Measurements from ENCODE around the gene NAV1. TPM values are rescaled to one million over a fixed set of nuclear protein-coding genes. Genes with fewer than 3 reads are reported as not detected.

Gene NAV1
- total and polyA plus RNA-seq, 2 of the 8 experiments (the other 6 are each of a cell fraction or from before 2014, with no cell fraction given): 9.9 to 42.7 TPM

DNA sequence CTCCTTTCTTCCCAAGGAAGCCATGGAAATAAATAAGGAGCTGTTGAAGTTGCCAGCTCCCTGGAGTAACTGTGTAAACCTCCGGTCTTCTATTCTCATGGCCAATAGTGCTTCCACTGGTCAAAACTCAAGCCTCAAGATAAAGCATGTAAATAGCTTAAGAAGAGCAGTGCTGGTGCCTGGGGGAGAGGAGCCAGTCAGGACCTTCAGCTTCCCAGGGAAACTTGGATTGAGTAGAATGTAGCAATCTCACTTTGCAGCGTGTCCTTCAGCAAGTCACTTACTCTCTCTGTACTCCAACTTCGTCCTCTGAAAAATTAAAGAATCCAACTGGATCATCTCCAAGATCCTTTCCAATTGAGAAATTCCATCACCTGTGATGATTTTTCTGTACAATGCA lies 44.7 kb downstream of the NAV1 start:
- Histone ChIP-seq H3K36me3 (ENCODE audit: control insufficient read depth in 2 of 4, insufficient read depth in 4 of 4, low read length in 3 of 4) (no peaks in the 10 kb centered on the region), H4K8ac (ENCODE audit: extremely low read depth, insufficient read depth, low read length) (no peak overlapping the region), H3K79me1 (ENCODE audit: low read depth, low read length) (no peaks in the 10 kb centered on the region), H4K5ac (ENCODE audit: insufficient read length, low read depth, low read length) (no peak overlapping the region), H3K4me3 (ENCODE audit: extremely low read depth in 1 of 4, insufficient read depth in 2 of 4, low read depth in 3 of 4, low read length in 4 of 4) (no peak overlapping the region), H2BK20ac (ENCODE audit: low read length) (no peak overlapping the region), H2BK12ac (ENCODE audit: low read depth, low read length) (no peak overlapping the region), H2AK5ac (ENCODE audit: low read depth, low read length) (no peak overlapping the region), H4K91ac (replicated peaks; ENCODE audit: insufficient read length, low read length) (no peak overlapping the region), H3K9ac (replicated peaks in 1 of 4; ENCODE audit: extremely low read depth in 1 of 4, low read depth in 3 of 4, low read length in 3 of 4) (no peak overlapping the region), H3K79me2 (ENCODE audit: control insufficient read depth in 1 of 2, insufficient read depth in 2 of 2, low read length in 2 of 2) (no peaks in the 10 kb centered on the region), H3K23me2 (ENCODE audit: low read depth, low read length) (no peaks in the 10 kb centered on the region), H3K27me3 (replicated peaks in 1 of 4; ENCODE audit: control insufficient read depth in 3 of 4, extremely low read depth in 1 of 4, insufficient read depth in 3 of 4, low read length in 3 of 4) (no peaks in the 10 kb centered on the region; a peak in 1 of 7 replicates), H3K4ac (replicated peaks; ENCODE audit: insufficient read length, low read depth, low read length) (no peak overlapping the region), H2BK15ac (ENCODE audit: low read length) (no peak overlapping the region), H3K23ac (ENCODE audit: insufficient read length) (no peak overlapping the region), H3K56ac (replicated peaks; ENCODE audit: insufficient read length, low read depth, low read length) (no peak overlapping the region), H3K4me2 (ENCODE audit: insufficient read depth in 1 of 2, low read depth in 2 of 2, low read length in 2 of 2) (0 out of 4 replicates have a peak overlapping the region, but pooled peaks of 1 of the 2 experiments have one; percentile 15), H3K4me1 (replicated peaks in 1 of 4; ENCODE audit: control insufficient read depth in 3 of 4, insufficient read depth in 4 of 4, low read length in 3 of 4) (peaks cover 0 to 6% (median 4%) of the 10 kb centered on the region in 4 experiments; a peak in 5 of 7 replicates), H3K27ac (ENCODE audit: low read depth, low read length) (no peak overlapping the region), H3K9me3 (ENCODE audit: insufficient read depth in 2 of 2, low read depth in 1 of 2, low read length in 1 of 2) (no peaks in the 10 kb centered on the region), H3K14ac (ENCODE audit: insufficient read length) (no peak overlapping the region), H4K20me1 (replicated peaks in 1 of 2; ENCODE audit: control insufficient read depth in 1 of 2, insufficient read depth in 2 of 2, low read length in 2 of 2) (no peaks in the 10 kb centered on the region), H2BK5ac (ENCODE audit: low read depth, low read length) (no peak overlapping the region), H2BK120ac (replicated peaks; ENCODE audit: low read depth, low read length) (no peak overlapping the region), H2AFZ (ENCODE audit: low read length) (no peak overlapping the region), H3K18ac (ENCODE audit: extremely low read depth, low read length) (no peak overlapping the region)
- 92% methylated on average over 3 of the region's 3 CpGs; no CpG with 5 or more reads in 1 of the 2 experiments for WGBS, 2 experiments (ENCODE audit: extremely low coverage in 1 of 2, insufficient coverage in 1 of 2, insufficient read length in 1 of 2, insufficient replicate concordance in 2 of 2, low coverage in 1 of 2, low lambda C conversion rate in 2 of 2, missing lambda C conversion rate in 1 of 2)
- ChIA-PET CTCF (ENCODE audit: partially characterized antibody) (interaction anchor here (1.0 to 11.3 kb wide), 10 partner anchors 12 to 361 kb away, joined by 3 to 79 read pairs (median 4); no protein-coding TSS in a partner anchor), POLR2A (ENCODE audit: partially characterized antibody) (interaction anchor here (1.1 to 1.8 kb wide), 2 partner anchors 15 to 25 kb away, joined by 3 to 5 read pairs; no protein-coding TSS in a partner anchor)
- DNase-seq (ENCODE audit: low read depth in 1 of 2, low spot score in 2 of 2) (no peak), FAIRE-seq (no peak)
- no peak for TF ChIP-seq CREB1 (IDR thresholded peaks at IDR 0.05)
- TF ChIP-seq KDM4A (IDR thresholded peaks at IDR 0.05; ENCODE audit: low read depth, low read length, severe bottlenecking): no peak
- TF ChIP-seq CBX8 (IDR thresholded peaks at IDR 0.05; ENCODE audit: borderline replicate concordance, low read depth, low read length): no peak
- TF ChIP-seq TBP (IDR thresholded peaks at IDR 0.05; ENCODE audit: low read depth, low read length): no peak
- no peak for TF ChIP-seq YY1 (IDR thresholded peaks at IDR 0.05; ENCODE audit: low read depth, low read length)
- no peak for TF ChIP-seq HDAC2 (IDR thresholded peaks at IDR 0.05; ENCODE audit: borderline replicate concordance in 1 of 2, low read depth in 2 of 2, low read length in 2 of 2)
- TF ChIP-seq POLR2A (IDR thresholded peaks at IDR 0.05; ENCODE audit: control extremely low read depth in 1 of 2, low read depth in 2 of 2, low read length in 2 of 2): no peak
- no peak for TF ChIP-seq TCF12 (IDR thresholded peaks at IDR 0.05; ENCODE audit: low read depth, low read length)
- no peak for TF ChIP-seq MAFK (IDR thresholded peaks at IDR 0.05; ENCODE audit: low read depth, low read length)
- TF ChIP-seq SUZ12 (IDR thresholded peaks at IDR 0.05; ENCODE audit: low read length): no peak
- TF ChIP-seq TAF7 (optimal IDR thresholded peaks at IDR 0.05; ENCODE audit: borderline replicate concordance, low read depth, low read length): no peak
- TF ChIP-seq BACH1 (IDR thresholded peaks at IDR 0.05; ENCODE audit: low read length): no peak
- no peak for TF ChIP-seq TAF1 (IDR thresholded peaks at IDR 0.05; ENCODE audit: low read depth, low read length)
- TF ChIP-seq FOSL1 (IDR thresholded peaks at IDR 0.05; ENCODE audit: insufficient read depth, low read depth, low read length): no peak
- no peak for TF ChIP-seq JUN (IDR thresholded peaks at IDR 0.05; ENCODE audit: low read depth, low read length)
- no peak for TF ChIP-seq SIX5 (IDR thresholded peaks at IDR 0.05; ENCODE audit: low read depth, low read length)

Measured in H1 (cell line).